HS-27A (cell line): ENCODE results near the gene SLC51A.
"Not testable (repeated sequence)": the region's sequence is repeated elsewhere in the genome, so short reads cannot be mapped to it uniquely, and the experiment has no call there.

Experiments used
- DNase-seq: peaks from one replicate; pipeline ENCODE4 v3.0.0-alpha.2; 2012; ENCODE audit warnings: low read depth, missing footprints

SLC51A gene

DNA sequence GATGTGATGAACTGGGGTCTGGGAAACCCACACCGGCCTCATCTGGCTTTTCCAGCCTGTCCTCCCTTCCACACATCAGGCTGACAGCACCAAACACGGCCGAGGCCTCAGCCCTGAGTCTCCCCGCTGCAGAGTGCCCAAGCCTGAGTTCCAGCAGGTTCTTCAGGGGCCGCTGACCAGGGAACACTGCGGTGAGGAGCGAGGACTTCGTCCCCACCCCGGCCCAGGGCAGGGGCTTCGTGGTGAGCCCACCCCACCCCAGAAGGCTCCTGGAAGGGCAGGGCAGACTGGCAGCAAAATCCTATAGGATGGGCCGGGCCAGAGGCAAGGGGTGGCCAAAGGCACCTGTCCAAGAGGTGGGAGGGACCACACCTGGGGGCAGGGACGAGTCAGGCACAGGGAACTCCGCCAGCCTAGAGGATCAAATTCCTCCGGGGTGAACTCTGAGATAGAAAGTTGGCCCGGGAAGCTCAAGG lies at the start of gene SLC51A:
TSS of gene SLC51A (plus strand) at position 446 of the 476 bp plus-strand sequence. CDS start 179 bp downstream, outside the sequence.
- DNase-seq = no peak

DNA sequence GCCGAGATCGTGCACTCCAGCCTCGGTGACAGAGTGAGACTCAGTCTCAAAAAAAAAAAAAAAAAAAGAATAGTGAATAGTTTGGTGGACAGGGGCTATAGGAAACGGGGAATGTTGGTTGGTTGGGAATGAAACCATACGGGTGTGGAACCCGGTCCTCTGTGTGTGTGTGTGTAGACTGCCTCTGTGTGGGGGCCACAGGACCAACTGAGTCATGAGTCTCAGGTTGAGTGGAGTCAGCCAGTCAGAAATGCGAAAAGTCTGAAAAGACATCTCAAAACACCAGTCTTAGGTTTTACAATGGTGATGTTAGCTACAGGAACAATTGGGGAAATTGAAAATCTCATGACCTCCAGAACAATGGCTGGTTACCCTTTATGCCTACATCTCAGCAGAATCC lies 49.6 kb upstream of the SLC51A start:
- DNase-seq = no peak

DNA sequence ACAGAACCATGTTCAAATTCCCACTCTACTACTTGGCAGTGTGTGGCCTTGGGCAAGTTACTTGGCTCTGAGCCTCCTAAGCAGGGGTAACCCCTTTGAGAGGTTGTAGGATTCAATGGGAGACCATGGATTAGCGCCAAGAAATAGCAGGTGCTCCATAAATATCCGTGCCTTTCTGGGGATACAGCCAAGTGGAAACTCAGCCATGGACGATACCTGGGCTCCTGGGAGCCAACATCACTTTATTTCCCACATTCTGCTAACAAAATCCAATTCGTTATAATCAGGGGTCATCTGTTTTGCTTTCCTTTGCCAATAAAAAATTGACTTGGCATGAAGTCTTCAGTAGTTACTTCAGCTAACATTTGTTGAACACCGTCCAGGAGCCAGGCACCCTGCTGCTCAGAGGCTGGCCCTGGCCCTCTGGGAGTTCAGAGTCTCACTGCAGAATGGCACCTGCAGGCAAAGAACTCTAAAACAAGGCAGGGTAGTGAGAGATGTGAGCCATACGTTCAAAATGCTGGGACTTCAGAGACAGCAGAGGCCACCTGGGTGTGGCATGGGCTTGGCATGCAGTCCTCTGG lies 47.4 kb upstream of the SLC51A start:
- DNase-seq = no peak

DNA sequence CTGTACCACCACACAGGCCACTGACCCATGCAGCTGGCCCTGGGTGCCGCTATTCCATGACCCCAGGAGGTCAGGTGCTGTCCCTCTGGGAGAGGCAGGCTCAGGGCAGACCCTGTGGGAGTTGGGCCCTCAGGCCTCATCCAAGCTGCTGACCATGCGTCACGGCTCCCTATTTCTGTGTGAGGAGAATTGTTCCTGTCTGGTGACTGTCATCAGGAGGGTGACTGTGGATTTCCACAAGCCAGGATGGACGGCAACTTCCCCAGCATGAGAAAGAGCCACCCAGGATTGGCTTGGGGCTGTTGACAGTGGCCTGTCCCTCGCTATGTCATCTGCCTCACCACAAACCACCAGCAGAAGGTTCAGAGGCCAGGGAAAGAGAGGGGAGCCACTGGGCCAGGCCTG lies 46.5 kb upstream of the SLC51A start:
- DNase-seq = no peak

DNA sequence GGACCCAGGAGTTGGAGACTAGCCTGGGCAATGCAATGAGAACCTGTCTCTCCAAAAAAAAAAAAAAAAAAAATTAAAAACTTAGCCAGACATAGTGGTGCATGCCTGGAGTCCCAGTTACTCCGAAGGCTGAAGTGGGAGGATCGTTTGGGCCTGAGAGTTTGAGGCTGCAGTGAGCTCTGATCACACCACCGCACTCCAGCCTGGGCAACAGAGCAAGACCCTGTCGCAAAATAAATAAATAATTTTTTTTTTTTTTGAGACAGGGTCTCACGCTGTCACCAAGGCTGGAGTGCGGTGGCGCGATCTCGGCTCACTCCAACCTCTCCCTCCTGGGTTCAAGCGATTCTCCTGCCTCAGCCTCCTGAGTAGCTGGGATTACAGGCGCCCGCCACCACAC lies 46.0 kb upstream of the SLC51A start:
- not testable (repeated sequence) for DNase-seq

DNA sequence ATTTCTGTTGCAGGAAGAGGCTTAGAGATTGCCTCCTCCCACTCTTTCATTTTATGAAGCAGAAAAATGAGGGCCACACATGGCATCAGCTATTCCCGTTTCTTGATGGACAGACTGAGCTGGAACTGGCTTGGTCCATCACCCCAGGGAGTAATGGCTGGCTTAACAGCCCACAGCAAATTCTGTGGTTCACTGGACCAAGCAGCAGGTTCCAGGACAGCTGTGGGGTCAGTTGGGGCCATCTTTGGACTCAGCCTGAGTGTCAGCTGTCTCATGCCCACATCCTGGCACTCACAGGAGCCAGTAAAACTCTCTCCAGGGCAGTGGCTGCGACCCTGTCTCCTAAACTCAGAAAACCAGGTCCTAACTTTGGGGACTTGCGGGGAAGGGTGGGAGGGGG lies 41.7 kb upstream of the SLC51A start:
- no peak for DNase-seq

DNA sequence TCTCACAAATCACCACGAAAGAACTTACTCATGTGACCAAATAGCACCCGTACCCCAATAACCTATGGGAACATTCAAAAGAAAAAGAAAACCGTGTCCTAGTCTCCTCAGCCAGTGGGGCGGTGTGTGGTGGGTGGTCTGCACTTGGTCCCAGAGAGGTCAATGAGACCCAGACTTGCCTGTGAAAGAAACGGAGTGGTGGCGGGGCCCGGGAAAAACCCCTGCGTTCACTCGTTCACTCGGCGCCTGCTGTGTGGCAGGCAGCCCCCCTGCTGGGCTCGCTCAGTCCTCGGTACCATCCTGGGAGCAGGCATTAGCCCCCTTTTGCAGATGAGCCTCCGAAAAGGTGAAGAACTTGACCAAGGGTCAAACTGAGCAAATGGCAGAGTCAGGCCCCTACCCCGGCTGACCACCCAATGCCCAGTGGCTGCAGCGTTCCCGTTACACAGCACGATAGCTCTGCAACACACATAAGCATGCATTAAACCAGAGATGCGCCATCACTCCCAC lies 41.2 kb upstream of the SLC51A start:
- no peak for DNase-seq

DNA sequence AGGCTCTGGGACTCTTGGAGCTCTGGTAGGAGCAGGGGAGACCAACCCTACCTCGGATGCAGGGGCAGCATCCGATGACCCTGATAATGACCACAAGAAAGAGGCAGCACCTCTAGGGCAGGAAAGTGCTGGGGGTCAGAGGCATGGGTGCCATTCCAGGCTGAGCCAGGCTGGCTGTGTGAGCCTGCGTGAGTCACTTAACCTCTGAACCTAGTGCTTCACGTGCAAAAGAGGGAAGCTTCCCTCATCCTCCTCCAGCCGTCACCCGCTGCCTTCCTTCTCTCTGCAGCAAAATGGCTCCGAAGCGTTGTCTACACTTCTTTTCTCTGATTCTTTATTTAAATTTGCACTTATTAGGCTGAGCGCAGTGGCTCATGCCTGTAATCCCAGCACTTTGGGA lies 40.6 kb upstream of the SLC51A start:
- DNase-seq = no peak

DNA sequence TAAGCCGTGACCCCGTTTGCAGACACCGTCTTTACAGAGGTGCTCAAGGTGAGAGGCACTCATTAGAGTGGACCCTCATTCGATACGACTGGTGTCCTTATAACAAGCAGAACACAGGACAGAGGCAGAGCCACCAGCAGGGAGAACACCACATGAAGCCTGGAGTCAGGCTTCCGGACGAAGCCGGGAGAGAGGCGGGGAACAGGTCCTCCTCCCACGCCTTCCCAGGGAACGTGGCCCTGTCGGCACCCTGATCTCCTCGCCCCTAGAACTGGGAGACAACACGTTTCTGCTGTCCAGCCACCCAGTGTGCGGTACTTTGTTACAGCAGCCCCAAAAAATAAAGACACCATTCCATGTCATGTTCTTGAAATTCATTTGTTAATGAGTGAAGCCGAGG lies 38.8 kb upstream of the SLC51A start:
- no peak for DNase-seq

DNA sequence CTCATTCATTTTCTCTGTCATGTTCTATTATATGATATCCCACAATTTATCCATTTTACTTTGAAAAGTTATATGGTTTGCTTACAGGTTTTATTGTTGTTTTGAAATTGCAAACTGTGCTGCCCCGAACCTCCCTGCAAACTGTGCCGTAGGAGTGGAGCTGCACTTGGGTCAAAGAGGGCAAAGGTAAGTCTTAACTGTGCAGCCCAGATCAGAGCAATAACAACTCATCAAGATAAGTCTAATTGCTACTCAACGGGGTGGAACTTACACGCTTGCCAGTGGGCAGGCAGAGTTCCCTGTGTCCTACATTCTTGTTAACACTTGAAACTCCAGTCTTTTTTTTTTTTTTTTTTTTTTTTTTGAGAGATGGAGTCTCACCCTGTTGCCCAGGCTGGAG lies 38.4 kb upstream of the SLC51A start:
- no peak for DNase-seq

DNA sequence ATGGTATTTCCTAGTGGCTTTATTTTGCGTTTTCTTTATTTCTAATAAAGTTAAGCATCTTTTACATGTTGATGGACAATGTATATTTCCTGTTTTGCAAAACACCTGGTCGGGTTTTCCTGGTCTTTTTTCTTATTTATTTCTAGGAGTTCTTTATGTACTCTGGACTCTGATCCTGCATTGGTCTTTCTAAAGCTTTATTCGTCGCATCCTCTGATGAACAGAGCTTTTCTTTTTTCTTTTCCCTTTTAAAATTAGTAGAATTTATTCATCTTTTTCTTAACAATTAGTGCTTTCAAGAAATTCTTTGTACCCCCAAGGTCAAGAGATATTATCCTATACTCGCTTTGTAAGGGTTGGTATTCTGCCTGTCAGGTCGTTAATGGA lies 37.3 kb upstream of the SLC51A start:
- DNase-seq = no peak

DNA sequence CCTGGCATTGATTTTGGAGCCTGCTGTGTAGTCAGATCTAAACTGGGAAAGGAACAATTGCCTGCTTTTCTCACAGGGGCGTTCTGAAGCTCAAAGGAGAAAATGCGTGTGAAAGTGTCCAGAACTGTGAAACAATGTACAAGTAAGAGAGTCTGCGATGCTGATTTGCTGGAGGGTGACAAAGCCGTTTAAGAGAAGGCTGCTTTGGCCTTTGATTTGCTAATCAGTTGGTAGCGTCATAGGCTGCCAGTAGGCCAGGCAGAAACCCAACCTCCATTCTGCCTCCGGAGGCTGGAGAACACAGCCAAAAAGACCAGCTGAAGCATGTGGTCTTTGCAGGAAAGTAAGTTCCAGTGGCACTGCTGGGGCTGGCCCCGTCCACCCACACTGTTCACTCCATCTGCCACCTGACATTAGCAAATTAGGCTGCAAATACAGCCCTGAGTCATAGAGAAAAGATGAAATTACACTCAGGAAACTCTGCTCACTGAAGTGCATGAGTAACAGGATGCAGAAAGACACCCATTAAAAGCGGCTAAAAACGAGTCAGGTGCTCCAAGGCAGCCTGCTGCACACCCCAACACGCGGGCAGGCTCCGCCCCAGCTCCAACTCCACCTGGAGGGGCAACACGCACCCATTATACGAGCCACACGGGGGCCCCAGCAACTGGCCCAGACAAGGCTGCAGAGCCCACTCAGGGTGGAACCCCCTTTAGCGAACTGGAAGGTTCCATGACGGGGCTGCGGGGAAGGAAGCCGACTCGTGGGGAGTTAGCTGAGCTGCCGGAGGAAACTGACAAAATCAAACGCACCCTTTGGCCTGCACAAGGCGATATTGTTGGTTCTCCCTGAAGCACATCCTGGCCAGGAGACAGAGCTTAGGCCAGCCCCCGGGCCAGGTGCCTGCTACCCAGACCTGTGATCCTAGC lies 36.7 kb upstream of the SLC51A start:
- no peak for DNase-seq

DNA sequence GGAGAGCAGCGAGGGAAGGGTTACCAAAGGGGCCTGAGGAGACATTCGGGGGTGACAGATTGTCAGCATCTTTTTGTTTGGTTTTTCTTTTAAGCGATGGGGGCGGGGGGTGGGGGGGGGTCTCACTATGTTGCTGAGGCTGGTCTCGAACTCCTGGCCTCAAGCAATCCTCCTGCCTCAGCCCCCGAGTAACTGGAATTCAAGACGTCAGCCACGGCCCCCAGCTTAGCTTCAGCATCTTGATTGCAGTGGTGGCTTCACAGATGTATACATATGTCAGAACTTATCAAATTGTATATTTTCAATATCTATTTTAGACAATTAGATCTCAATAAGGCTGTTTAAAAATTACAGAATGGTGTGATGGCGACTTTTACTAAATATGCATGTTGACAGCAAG lies 36.0 kb upstream of the SLC51A start:
- no peak for DNase-seq

DNA sequence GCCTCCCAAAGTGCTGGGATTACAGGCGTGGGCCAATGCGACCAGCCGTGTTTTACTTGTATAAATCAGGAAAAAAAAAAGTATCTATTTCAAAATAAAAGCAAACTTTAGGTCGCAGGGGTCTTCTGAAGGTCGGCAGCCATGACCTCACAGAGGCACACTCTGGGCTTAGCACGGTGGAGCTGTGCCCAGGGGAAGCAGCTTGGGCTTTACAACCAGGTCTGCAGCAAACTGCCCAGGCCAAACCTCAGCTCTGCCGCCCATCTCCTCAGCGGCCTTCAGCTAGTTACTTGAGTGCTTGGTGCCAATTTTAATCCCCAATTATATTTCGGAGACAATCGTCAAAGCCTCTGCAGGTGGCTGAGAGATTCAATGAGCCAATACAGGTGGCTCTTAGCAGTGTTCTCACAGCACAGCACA lies 35.2 kb upstream of the SLC51A start:
- DNase-seq = no peak

DNA sequence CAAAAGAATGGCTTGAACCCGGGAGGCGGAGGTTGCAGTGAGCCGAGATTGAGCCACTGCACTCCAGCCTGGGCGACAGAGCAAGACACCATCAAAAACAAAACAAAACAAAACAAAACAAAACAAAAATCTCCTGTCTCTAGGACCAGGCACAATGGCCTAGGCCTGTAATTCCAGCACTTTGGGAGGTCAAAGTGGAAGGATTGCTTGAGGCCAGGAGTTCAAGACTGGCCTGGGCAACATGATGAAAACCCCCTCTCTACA lies 32.2 kb upstream of the SLC51A start:
- not testable (repeated sequence) for DNase-seq

DNA sequence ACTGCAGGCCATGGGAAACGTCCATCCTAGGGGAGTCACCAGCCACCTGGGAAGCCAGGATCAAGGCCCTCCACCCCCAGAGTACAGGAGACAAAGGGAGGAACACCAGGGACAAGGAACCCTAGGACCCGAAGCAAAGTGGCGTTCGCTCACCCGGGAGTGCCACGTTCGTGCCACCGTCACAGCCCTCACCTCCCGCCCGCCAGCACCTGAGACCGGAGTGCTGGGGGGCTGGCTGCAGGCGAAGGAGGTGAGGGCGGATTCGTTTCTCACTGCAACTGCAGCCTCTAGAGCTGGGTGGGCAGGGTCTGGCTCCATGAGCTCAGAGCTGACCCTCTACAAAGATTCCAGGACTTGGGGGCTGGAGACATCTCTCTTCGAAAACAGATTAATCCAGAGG lies 31.5 kb upstream of the SLC51A start:
- no peak for DNase-seq

DNA sequence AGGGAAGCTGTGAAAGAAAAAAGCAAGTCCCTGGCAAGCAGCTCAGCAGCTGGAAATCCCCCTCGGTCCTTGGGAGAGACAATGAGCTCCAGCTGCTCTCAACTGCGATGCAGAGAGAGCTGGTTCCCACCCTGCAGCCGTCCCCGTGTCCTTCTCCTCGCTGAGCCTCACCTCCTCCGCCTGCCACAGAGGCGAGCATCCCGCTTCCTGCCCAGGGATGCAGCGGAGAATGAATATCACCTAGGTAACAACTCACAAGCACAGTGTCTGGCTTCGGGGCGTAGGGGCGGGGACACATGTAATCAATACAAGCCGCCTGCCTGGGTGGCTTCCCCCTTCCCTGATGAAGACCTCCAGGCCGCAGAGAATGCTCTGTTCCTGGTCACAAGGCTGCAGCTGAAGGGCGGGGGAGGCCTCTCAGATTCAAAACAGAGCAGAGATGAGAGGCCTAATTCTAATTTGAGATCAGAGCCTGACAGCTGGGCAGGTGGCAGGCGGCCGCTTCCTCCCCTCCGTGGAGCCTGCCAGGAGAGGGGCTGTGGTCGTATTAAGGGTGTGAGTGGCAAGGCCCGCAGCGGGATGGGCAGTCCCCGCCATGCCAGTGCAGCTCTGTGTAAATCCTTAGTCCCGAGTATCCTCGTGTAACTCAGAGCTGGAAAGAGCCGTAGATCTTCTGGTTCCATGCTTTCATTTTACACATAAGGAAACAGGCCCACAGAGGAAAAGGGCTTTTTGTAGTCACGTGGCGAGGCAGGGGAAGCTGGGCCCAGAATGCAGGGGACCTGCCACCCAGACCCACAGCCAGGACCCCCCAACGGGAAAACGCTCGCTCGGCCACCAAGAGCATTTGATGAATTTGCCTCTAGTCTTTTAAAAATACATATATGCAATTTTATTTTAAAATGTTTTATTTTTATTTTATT lies 29.4 kb upstream of the SLC51A start:
- no peak for DNase-seq

DNA sequence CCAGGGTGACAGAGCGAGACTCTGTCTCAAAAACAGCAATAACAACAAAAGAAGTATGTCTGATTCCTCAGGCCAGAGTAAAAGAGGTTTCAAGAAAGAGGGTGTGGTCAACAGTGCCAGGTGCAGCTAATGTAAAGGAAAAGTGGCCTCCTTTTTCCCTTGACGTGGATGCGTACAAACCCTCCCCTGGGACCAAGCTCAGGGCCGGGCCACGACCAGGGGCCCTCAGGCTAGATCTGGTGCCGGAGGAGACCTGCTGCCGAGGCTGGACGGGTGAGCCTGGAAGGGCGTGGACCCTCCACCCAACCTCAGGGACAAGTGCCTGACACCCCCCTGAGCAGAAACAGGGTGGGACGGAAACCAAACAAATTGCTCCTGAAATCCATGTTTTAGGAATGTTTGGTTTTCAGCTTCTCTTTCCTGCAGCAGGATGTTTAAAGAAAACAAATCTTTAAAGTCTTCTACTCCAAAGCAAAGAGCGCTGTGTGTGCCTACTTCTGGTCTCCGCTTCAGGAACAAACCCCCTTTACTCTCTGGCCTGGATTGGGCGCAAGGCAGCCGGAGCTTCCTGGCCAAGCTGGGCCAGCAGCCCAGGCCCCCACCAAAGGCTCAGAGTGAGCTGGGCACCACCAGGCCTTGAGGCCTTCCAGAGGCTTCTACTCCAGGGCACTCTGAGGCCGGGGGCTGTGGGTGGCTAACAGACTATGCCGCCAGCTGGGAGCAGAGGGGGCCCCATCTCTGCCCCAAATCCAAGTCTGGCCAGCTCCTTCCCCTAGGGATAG lies 26.6 kb upstream of the SLC51A start:
- no peak for DNase-seq

DNA sequence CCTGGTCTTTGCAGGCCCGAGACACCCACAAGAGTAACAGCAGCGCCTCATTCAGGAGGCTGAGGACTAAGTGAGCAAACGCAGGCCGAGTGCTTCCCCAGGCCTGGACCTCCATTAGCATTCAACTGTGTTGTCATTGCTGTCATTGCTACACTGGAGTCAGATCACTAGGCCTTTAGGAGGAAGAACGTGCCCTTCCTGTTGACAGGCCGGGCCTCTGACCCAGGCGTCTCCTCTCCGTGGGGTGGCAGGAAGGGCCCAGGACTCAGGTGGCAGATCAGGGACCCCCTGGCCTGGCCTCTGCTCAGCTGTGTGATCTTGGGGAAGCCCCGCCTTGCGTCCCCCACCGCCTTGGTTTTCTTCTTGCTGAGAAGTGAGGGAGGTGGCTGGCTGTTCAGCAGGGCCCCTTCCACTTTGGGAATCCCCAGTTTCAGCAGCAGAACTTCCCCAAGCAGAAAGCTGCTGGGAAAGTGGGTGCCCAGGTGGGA lies 24.3 kb upstream of the SLC51A start:
- no peak for DNase-seq

DNA sequence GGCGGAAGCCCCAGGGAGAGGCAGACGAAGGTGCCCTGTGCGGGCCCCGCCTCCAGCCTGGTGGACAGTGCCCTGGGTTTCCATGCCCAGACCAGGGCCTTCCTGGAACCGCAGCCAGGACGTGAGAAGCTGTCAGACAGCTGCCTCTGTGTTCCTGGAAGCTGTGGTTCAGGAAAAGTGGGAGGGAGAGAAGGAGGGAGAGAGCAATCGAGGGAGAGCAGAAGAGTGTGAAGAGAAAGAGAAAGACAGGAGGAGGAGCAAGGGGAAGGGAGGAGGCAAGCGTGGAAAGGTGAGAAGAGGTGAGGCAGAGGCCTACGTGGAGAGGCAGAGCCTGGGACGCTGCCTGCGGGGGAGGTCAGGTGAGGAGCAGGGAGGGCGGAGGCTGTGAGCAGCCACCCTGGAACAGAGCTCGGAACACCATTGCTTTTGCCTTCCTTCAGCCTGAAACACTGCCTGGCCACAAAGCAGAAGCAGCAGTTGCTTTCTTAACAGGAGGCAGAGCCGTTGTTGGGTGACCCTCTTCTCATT lies 23.7 kb upstream of the SLC51A start:
- DNase-seq = no peak

DNA sequence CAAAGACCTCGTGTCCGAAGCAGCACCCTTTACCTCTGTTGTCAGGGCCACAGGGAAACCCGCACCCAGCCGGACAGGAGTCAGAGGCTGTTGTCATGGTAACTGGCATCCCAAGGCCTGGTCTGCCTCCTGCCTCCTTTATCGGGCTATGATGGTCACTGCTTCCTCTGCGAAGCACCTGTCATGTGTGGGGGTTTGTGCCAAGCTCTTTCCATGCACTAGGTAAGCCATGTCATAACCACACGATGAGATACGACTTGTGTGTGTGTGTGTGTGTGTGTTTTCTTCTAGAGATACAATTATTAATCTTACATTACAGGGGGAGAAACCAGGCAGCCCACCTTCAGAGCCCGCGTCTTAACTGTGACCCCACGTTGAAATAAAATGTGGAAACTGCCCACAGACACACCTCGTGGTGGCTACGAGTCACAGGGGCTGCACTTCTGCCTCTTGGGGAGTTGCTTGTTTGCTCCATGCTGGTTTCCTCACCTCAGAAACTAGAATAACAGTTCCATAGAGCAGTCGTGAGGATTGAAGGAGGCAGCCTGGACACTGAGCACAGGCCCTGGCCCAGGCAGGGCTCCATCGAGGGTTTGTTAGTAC lies 23.1 kb upstream of the SLC51A start:
- DNase-seq = no peak
